Cardiac ventricle fibroblast (primary cell): Measurements from ENCODE around the gene ASNSD1. TPM values are rescaled to one million over a fixed set of nuclear protein-coding genes. Genes with fewer than 3 reads are reported as not detected.

ENCODE experiments used
- total RNA-seq: library from RNA; depleted of rRNA; stranded (reverse); fragments of >200 nt; gene quantifications from 2 replicates; pipeline ENCODE4 v1.2.3, GENCODE V29; 2015

Gene ASNSD1
- 33.3 and 44.9 TPM in 2 replicates for total RNA-seq

GRCh38 chr2:189661148-189661956 lies at the start of gene ASNSD1:
Gene ASNSD1 (plus strand): TSS chr2:189661459. CDS start chr2:189666133, 4,674 bp downstream.

DNA sequence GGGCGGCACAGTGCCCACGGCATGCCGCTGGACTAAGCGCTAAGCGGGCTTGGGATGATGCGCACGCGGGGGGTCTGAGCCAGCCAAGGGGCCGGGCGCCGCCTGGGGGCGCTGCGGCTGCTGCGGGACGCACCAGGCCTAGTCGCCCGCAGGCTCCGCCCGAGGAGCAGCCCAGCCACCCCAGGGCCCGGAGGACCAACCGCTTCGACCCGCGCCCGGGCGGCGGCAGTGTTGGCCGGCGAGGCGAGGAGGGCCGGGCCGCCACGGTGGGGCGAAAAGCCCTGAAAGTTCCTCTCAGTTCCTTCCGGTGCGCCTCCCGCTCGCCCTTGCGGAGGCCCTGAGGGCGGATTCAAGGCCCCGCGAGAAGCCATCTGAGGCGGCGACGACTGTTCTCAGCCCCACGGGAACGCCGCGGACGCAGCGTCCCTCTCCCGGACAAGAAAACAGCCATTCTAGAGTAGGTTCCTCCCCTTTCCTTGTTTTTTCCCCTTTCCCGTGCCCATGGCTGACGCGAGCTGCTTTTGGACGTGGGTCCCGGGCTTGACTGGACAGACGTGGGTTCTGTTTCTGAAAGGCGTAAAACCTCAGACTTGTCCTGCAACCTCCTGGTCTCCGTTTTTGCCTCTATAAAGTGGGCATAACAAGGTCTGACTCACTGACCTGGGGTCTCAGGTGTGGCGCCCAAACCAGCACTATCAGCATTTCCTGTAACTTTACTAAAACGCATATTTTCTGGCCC lies 13.3 kb downstream of the ASNSD1 start, which contains the start of gene ANKAR:
TSS of gene ANKAR (plus strand) at position 297 of the 739 bp plus-strand sequence. CDS start 1,821 bp downstream, outside the sequence.

Other genes starting within 250 kb of the ASNSD1 start
- 33.1 and 34.7 TPM in 2 replicates for gene WDR75, start 220.0 kb upstream of the ASNSD1 start, total RNA-seq
- gene SLC40A1, start 80.7 kb upstream of the ASNSD1 start, total RNA-seq = 19.7 and 21.3 TPM in 2 replicates
- 1.4 and 5.7 TPM in 2 replicates for gene ANKAR, start 13.2 kb downstream of the ASNSD1 start, total RNA-seq
- gene OSGEPL1, start 101.3 kb downstream of the ASNSD1 start, total RNA-seq = 3.2 and 5.6 TPM in 2 replicates
- gene ORMDL1, start 122.9 kb downstream of the ASNSD1 start, total RNA-seq = 49.0 and 68.4 TPM in 2 replicates
- gene PMS1, start 123.0 kb downstream of the ASNSD1 start, total RNA-seq = 8.4 and 9.7 TPM in 2 replicates